Measurements from ENCODE around the gene TMEM171.

GRCh38 chr5:73093943-73094342 is 26.4 kb upstream of the TMEM171 start:
- TF ChIP-seq E2F6 (IDR thresholded peaks at IDR 0.05; ENCODE audit: borderline replicate concordance in 1 of 2, extremely low read depth in 1 of 2, insufficient read depth in 1 of 2, insufficient read length in 1 of 2, low read depth in 1 of 2, low read length in 1 of 2, poor library complexity in 1 of 2, severe bottlenecking in 1 of 2) (no peak), KDM5B (IDR thresholded peaks at IDR 0.05; ENCODE audit: insufficient replicate concordance, low read depth, low read length) (no peak), CTCF (IDR thresholded peaks at IDR 0.05 in 2 of 3, conservative IDR thresholded peaks at IDR 0.05 in 1 of 3; ENCODE audit: insufficient read depth in 2 of 3, low read depth in 1 of 3, low read length in 3 of 3) (no peak), ZNF639 (CRISPR knock-in tag; conservative IDR thresholded peaks at IDR 0.05 in 1 of 2, IDR thresholded peaks at IDR 0.05 in 1 of 2) (no peak), POLR2A (conservative IDR thresholded peaks at IDR 0.05) (no peak), EP300 (IDR thresholded peaks at IDR 0.05; ENCODE audit: low read length) (no peak), MEF2A (IDR thresholded peaks at IDR 0.05; ENCODE audit: control insufficient read depth, low read depth, low read length) (no peak), BACH1 (tag; IDR thresholded peaks at IDR 0.05) (no peak), E2F8 (IDR thresholded peaks at IDR 0.05; ENCODE audit: low read depth, partially characterized antibody) (no peak), NR3C1 (CRISPR knock-in tag; IDR thresholded peaks at IDR 0.05) (no peak), MTA3 (IDR thresholded peaks at IDR 0.05; ENCODE audit: borderline replicate concordance) (no peak), TBP (optimal IDR thresholded peaks at IDR 0.05; ENCODE audit: low read depth, low read length) (no peak)
